ENCODE results near the gene ABO.
"Not testable (repeated sequence)": the region's sequence is repeated elsewhere in the genome, so short reads cannot be mapped to it uniquely, and the experiment has no call there.

GRCh38 chr9:133217333-133217988 is 57.5 kb downstream of the ABO start:
- not testable (repeated sequence) for TF ChIP-seq CHD1 (IDR thresholded peaks at IDR 0.05; ENCODE audit: low read depth, low read length); USF1 (IDR thresholded peaks at IDR 0.05; ENCODE audit: borderline replicate concordance, extremely low read length, insufficient read depth, low read depth, low read length); SMC3 (IDR thresholded peaks at IDR 0.05; ENCODE audit: borderline replicate concordance, low read length); REST (IDR thresholded peaks at IDR 0.05; ENCODE audit: low read depth, low read length)

Measured in GM12878 (cell line).